Tongue (tissue), 2 donors: ENCODE data around the gene IGDCC3. TPM values are rescaled to one million over a fixed set of nuclear protein-coding genes. Genes with fewer than 3 reads are reported as not detected.

Source experiments
- DNase-seq: peaks from one replicate; pipeline ENCODE4 v3.0.0-alpha.2; 2015
- total RNA-seq: library from RNA; depleted of rRNA; stranded (reverse); fragments of >200 nt; gene quantifications from one replicate; pipeline ENCODE4 v1.2.3, GENCODE V29; 2014

IGDCC3 gene
- 1.7 TPM for total RNA-seq

DNA sequence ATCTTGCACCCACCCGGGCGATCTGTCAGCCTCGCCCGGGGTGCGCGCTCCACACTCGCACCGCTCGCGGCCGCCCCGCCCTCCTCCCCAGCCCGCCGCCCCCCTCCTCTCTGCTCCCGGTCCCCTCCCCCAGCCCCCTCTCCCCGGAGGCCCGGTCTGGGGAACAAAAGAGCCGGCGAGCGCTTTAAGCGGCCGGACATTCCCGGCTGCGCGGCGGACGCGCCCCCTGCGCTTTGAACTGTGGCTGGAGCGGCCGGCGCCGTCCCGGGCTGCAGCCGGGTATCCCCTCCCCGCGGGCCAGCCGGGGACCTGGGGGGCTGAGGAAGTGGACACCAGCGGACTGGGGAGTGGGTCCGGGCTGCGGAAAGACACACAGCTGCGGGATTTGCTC, at the start of gene IGDCC3:
Gene IGDCC3, minus strand, starts transcription at position 27 of the 391 bp plus-strand sequence. CDS start 214 bp downstream, outside the sequence.
- DNase-seq = peak; percentile 68

GRCh38 chr15:65426216-65426853, 48.5 kb upstream of the IGDCC3 start:
- no peak for DNase-seq

GRCh38 chr15:65424683-65425082, 46.9 kb upstream of the IGDCC3 start:
- no peak for DNase-seq

DNA sequence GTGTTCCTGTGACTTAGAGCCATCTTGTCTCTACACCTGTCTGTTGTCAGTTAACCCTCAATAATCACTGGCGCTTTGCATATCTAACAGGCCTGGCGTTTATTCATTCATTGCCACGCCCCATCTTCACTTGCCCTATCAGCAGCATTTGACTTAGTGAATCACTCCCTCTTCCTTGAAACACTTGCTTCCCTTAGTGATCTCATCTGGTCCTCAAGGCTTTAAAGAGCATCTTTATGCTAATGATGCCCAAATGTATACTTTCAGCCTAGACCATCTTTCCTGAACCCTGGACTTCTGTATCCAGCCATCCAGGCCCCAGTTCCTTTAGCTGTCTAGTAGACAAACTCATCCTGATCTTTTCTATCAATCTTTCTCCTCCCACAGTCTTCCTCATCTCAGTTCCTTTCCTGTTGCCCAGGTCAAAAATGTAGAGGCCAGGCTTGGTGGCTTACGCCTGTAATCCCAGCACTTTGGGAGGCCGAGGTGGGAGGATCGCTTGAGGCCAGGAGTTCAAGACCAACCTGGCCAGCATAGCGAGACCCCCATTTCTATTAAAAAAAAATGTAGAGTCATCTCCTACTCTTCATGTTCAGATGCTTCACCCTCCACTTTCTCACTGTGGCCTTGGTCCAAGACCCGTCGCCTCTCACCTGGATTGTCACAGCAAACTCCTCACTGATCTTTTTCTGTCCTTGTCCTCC, 46.3 kb upstream of the IGDCC3 start:
- no peak for DNase-seq

GRCh38 chr15:65423150-65423975, 45.6 kb upstream of the IGDCC3 start:
- no peak for DNase-seq

- DNase-seq = peak; percentile 98
Observed at GRCh38 chr15:65421360-65422215, 43.8 kb upstream of the IGDCC3 start.

DNA sequence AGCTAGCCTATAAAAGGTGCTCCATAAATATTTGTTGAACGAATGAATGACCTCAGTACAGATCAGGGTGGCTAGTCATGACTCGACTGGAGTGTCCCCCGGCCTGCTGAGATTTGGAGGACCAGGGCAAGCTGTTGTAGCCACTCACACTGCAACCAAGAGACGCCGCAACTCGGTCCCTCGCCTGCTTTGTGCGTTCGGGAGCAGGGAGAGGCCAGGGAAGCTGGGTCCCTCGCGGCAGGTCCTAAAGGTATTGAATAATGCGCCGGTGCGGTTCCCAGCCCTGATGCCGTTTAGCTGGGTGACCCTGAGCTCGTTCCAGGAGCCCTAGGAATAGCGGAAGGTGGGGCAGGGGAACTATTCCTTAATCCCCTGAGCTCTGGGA, 43.2 kb upstream of the IGDCC3 start:
- no peak for DNase-seq

GRCh38 chr15:65418596-65418995, 40.8 kb upstream of the IGDCC3 start:
- no peak for DNase-seq

- DNase-seq = peak; percentile 96
Observed at GRCh38 chr15:65416845-65417416, 39.1 kb upstream of the IGDCC3 start.

GRCh38 chr15:65414841-65415621, 37.2 kb upstream of the IGDCC3 start:
- DNase-seq = peak; percentile 96

DNA sequence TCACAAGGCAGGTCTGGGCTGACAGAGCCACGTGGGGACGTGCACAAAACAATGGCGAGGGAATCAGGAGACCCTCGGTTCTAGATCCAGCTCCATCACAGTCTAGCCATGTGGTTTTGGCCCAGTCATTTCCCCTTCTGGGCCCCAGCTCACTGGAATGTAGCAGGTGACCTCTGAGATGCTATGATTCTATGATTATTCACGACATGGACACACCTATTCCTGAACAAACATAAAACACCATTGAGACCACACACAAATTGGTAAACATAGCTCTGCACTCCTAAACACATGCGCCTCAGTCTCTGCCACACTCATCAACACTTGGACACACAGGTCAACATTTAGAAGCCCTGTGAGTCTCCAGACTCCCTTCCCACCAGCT, 36.0 kb upstream of the IGDCC3 start:
- no peak for DNase-seq

- no peak for DNase-seq
Observed at GRCh38 chr15:65413051-65413759, 35.4 kb upstream of the IGDCC3 start.

GRCh38 chr15:65412556-65412955, 34.8 kb upstream of the IGDCC3 start:
- no peak for DNase-seq

DNA sequence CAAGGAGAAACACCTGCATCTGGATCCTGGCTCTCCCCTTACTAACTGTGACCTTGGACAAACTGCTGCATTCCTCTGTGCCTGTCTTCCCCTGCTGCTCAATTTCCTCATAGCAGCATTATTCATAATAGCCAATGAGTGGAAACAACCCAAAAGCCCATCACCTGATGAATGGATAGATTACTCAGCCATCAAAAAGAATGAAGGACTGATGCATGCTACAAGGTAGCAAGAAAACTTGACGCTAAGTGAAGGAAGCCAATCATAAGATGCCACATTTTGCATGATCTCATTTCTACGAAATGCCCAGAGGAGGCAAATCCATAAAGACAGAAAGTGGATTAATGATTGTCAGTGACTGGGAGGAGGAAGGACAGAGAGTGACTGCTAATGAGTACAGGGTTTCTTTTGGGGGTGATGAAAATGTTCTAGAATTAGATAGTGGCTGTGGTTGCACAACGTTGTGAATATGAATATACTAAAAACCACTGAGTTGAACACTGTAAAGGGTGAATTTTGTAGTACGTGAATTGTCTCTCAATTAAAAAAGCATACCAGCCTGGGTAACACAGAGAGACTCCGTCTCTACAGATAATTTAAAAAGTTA, 33.8 kb upstream of the IGDCC3 start:
- DNase-seq = no peak

- no peak for DNase-seq
Observed at GRCh38 chr15:65410972-65411371, 33.2 kb upstream of the IGDCC3 start.

GRCh38 chr15:65410036-65410435, 32.2 kb upstream of the IGDCC3 start:
- DNase-seq = no peak

- no peak for DNase-seq
Observed at GRCh38 chr15:65409036-65409631, 31.3 kb upstream of the IGDCC3 start.

DNA sequence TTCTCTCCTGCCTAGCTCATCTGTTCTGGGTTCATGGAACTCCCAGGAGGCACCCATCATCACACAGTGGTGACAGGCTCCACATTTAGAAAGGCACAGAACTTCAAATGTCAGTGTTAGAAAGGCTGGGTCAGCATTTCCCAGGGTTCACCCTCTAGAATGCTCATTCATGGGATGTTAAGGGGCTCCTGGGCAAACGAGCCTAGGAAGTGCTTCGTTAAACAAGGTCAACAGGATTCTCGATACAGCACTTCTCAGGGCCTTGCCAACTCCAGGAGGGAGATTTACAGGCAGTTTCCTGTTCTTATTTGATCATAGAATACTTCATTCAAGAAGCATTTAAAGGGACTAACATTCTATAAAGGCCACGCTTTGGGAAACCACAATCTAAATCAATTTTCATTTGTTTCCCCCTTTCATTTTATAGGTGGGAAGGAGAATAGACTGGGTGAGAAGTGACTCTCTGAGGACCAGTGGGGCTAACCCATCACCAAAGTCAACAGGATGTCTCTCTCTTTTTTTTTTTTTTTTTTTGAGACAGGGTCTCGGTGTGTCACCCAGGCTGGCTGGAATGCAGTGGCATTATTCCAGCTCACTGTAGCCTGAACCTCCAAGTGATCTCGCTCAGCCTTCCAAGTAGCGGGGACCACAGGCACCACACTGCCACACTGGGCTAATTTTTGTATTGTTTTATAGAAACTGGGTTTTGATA, 30.7 kb upstream of the IGDCC3 start:
- DNase-seq = no peak
